KOPT-K1 (cell line): ENCODE results near the gene SNRPA.
"Not testable (repeated sequence)": the region's sequence is repeated elsewhere in the genome, so short reads cannot be mapped to it uniquely, and the experiment has no call there.

Source experiments
- H3K27ac ChIP-seq: fragments of 200-600 bp; sonication (generic); 2 replicates; pipeline ENCODE4 v1.5.1; 2016; ENCODE audit warnings: antibody characterized with exemption, mild to moderate bottlenecking, low read depth, low read length; ENCODE audit not compliant: poor library complexity, severe bottlenecking
- H3K36me3 ChIP-seq: fragments of 200-600 bp; sonication (generic); 2 replicates; pipeline ENCODE4 v1.5.1; 2017; ENCODE audit warnings: antibody characterized with exemption, mild to moderate bottlenecking, low read length, moderate library complexity; ENCODE audit not compliant: insufficient read depth
- H3K9me3 ChIP-seq: fragments of 200-600 bp; sonication (generic); 2 replicates; pipeline ENCODE4 v1.5.1; 2017; ENCODE audit warnings: antibody characterized with exemption, low read length, mild to moderate bottlenecking; ENCODE audit not compliant: insufficient read depth, poor library complexity, severe bottlenecking

SNRPA gene

GRCh38 chr19:40716482-40717324 is 34.3 kb upstream of the SNRPA start, which contains the start of the genes COQ8B and ITPKC:
Gene COQ8B (minus strand): TSS chr19:40716886. CDS start chr19:40714632, 2,254 bp downstream.
Gene ITPKC (plus strand): TSS chr19:40717112. CDS start chr19:40717136, 24 bp downstream.
- Histone ChIP-seq H3K27ac (peak within 1 kb of the TSS; percentile 72), H3K36me3 (no peaks in the 10 kb centered on the region)

GRCh38 chr19:40717325-40717879 is 33.6 kb upstream of the SNRPA start:
- Histone ChIP-seq H3K36me3 (no peaks in the 10 kb centered on the region), H3K27ac (peak overlapping the region; percentile 72), H3K9me3 (no peaks in the 10 kb centered on the region)

More at GRCh38 chr19:40716482-40717324, 34.3 kb upstream of the SNRPA start, which contains the start of the genes COQ8B and ITPKC:
- no peaks in the 10 kb centered on the region for H3K9me3 ChIP-seq

GRCh38 chr19:40717880-40718773 is 32.9 kb upstream of the SNRPA start:
- no peaks in the 10 kb centered on the region for H3K36me3 ChIP-seq
- H3K9me3 ChIP-seq = no peaks in the 10 kb centered on the region
- H3K27ac ChIP-seq = peak overlapping the region; percentile 72

GRCh38 chr19:40718774-40719391 is 32.1 kb upstream of the SNRPA start:
- Histone ChIP-seq H3K36me3 (peaks cover 5% of the 10 kb centered on the region; the same call in 1 of the 2 replicates), H3K27ac (no peak overlapping the region), H3K9me3 (no peaks in the 10 kb centered on the region)

GRCh38 chr19:40719414-40719894 is 31.5 kb upstream of the SNRPA start:
- Histone ChIP-seq H3K9me3 (no peaks in the 10 kb centered on the region), H3K27ac (no peak overlapping the region), H3K36me3 (peaks cover 8% of the 10 kb centered on the region; the same call in 1 of the 2 replicates)

- H3K9me3 ChIP-seq = no peaks in the 10 kb centered on the region
- no peak overlapping the region for H3K27ac ChIP-seq
- peaks cover 10% of the 10 kb centered on the region; the same call in 1 of the 2 replicates for H3K36me3 ChIP-seq
These were observed 29.9 kb upstream of the SNRPA start for GRCh38 chr19:40721140-40721486.

GRCh38 chr19:40721936-40722661 is 28.9 kb upstream of the SNRPA start:
- Histone ChIP-seq H3K36me3 (peaks cover 12% of the 10 kb centered on the region; the same call in 1 of the 2 replicates), H3K27ac (no peak overlapping the region), H3K9me3 (no peaks in the 10 kb centered on the region)

- Histone ChIP-seq H3K27ac (no peak overlapping the region), H3K9me3 (no peaks in the 10 kb centered on the region), H3K36me3 (peaks cover 17% of the 10 kb centered on the region; the same call in 1 of the 2 replicates)
These were observed 27.2 kb upstream of the SNRPA start for GRCh38 chr19:40723661-40724254.

- H3K36me3 ChIP-seq = peaks cover 17% of the 10 kb centered on the region; the same call in 1 of the 2 replicates
- H3K27ac ChIP-seq = no peak overlapping the region
- H3K9me3 ChIP-seq = no peaks in the 10 kb centered on the region
These were observed 26.7 kb upstream of the SNRPA start for GRCh38 chr19:40724315-40724714.

- H3K36me3 ChIP-seq = peaks cover 18% of the 10 kb centered on the region
- no peaks in the 10 kb centered on the region for H3K9me3 ChIP-seq
These were observed 26.1 kb upstream of the SNRPA start for GRCh38 chr19:40724855-40725254.

GRCh38 chr19:40726279-40726678 is 24.7 kb upstream of the SNRPA start:
- Histone ChIP-seq H3K36me3 (peaks cover 31% of the 10 kb centered on the region), H3K27ac (no peak overlapping the region), H3K9me3 (no peaks in the 10 kb centered on the region)

More at GRCh38 chr19:40724855-40725254, 26.1 kb upstream of the SNRPA start:
- no peak overlapping the region for H3K27ac ChIP-seq

GRCh38 chr19:40730065-40730464 is 20.9 kb upstream of the SNRPA start:
- H3K36me3 ChIP-seq = peaks cover 48% of the 10 kb centered on the region
- H3K9me3 ChIP-seq, H3K27ac ChIP-seq: not testable (repeated sequence)

GRCh38 chr19:40732304-40732703 is 18.7 kb upstream of the SNRPA start:
- peaks cover 62% of the 10 kb centered on the region for H3K36me3 ChIP-seq
- not testable (repeated sequence) for H3K9me3 ChIP-seq, H3K27ac ChIP-seq
